Hepatic stellate cell (primary cell): Measurements from ENCODE around the gene SLC44A4.
"Not testable (repeated sequence)": the region's sequence is repeated elsewhere in the genome, so short reads cannot be mapped to it uniquely, and the experiment has no call there.

Experiments
- DNase-seq: peaks from one replicate; pipeline ENCODE4 v3.0.0; 2011; ENCODE audit warnings: low spot score

The SLC44A4 gene

DNA sequence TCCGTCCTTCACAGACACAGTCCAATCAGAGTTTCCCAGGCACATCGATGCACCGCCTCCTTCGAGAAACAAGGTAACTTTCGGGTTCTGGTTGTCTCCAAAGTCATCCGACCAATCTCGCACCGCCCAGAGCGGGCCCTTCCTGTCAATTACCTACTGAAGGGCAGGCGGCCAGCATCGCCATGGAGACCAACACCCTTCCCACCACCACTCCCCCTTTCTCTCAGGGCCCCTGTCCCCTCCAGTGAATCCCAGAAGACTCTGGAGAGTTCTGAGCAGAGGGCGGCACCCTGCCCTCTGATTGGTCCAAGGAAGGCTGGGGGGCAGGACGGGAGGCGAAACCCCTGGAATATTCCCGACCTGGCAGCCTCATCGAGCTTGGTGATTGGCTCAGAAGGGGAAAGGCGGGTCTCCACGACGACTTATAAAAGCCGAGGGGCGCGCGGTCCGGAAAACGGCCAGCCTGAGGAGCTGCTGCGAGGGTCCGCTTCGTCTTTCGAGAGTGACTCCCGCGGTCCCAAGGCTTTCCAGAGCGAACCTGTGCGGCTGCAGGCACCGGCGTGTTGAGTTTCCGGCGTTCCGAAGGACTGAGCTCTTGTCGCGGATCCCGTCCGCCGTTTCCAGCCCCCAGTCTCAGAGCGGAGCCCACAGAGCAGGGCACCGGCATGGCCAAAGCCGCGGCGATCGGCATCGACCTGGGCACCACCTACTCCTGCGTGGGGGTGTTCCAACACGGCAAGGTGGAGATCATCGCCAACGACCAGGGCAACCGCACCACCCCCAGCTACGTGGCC, 51.3 kb downstream of the SLC44A4 start, which contains the start of gene HSPA1B:
Gene HSPA1B (plus strand): TSS at position 453 of the 794 bp plus-strand sequence. CDS start 213 bp downstream, at position 666.
- peak; percentile 99 for DNase-seq

DNA sequence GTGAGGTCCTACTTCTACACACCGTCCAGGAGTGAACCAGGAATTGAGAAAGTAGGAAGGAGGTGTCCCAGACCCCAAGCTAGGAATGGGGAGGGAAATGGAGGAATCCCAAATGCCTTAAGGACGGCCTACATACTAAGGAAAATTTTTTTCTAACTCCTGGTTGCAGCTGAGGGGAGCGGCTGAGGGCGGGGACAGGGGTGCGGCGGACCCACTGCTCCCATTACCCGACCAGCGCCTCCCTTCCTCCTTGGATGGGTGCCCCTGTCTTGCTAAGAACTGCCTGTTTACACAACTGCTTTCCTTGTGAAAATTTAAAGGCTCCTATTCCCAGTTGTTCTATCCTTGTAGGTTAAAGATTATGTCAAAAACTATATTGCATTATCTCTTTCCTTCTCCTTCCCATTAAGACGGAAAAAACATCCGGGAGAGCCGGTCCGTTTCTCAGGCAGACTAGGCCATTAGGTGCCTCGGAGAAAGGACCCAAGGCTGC, 52.0 kb downstream of the SLC44A4 start:
- DNase-seq = peak; percentile 81

DNA sequence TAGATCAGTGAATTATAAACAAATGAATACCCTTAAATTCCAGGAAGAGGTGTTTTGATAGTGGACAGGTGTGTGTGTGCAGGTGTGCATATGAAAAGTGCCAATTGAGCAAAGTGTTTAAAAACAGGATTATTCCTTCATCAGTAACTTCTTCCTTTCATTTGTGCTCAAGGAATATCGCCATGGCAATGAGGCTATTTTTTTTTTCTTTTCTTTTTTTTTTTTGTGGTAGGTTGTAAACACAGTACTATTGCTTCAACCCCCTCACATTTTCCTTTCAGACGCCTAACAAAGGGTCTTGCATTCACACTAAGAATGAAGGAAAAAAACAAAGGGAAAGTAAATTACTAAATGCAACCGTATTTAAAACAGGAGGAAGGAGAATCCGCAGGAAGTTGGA, 53.2 kb downstream of the SLC44A4 start:
- no peak for DNase-seq

DNA sequence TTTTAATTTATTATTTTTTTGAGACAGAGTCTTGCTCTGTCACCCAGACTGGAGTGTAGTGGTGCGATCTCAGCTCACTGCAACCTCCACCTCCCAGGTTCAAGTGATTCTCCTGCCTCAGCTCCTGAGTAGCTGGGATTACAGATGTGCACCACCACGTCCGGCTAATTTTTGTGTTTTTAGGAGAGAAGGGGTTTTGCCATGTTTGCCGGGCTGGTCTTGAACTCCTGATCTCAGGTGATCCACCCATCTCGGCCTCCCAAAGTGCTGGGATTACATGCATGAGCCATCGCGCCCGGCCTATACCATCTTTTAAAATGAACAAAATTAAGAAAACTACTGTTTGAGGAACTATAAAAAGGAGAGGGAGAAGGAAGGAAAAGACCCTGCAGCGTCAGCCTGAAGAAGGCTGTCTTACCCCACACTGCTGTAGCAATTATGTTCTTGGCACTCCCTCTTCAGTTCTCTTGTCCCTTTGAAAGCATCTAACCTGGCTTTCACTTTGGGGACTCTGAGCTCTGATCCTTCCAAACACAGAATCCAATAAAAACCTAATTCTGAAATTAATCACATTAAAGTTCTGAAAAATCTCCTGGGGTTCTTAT, 55.1 kb downstream of the SLC44A4 start:
- not testable (repeated sequence) for DNase-seq

- DNase-seq = peak; percentile 68
Measured at GRCh38 chr6:31822036-31822821, 56.6 kb downstream of the SLC44A4 start.

GRCh38 chr6:31821301-31822035, 57.3 kb downstream of the SLC44A4 start:
- no peak for DNase-seq

DNA sequence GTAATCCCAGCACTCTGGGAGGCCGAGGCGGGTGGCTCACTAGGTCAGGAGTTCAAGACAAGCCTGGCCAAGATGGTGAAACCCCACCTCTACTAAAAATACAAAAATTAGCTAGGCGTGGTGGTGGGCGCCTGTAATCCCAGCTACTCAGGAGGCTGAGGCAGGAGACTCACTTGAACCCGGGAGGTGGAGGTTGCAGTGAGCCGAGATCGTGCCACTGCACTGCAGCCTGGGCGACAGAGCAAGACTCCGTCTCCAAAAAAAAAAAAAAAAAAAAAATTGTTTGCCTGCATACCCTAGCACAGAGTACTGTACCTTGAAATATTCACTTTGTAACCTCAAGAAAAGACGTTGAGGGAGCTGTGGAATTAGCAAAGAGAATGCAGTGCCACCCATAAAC, 58.4 kb downstream of the SLC44A4 start:
- not testable (repeated sequence) for DNase-seq

- no peak for DNase-seq
Measured at GRCh38 chr6:31819871-31820299, 58.9 kb downstream of the SLC44A4 start.

- not testable (repeated sequence) for DNase-seq
Measured at GRCh38 chr6:31817929-31818511, 60.8 kb downstream of the SLC44A4 start.

DNA sequence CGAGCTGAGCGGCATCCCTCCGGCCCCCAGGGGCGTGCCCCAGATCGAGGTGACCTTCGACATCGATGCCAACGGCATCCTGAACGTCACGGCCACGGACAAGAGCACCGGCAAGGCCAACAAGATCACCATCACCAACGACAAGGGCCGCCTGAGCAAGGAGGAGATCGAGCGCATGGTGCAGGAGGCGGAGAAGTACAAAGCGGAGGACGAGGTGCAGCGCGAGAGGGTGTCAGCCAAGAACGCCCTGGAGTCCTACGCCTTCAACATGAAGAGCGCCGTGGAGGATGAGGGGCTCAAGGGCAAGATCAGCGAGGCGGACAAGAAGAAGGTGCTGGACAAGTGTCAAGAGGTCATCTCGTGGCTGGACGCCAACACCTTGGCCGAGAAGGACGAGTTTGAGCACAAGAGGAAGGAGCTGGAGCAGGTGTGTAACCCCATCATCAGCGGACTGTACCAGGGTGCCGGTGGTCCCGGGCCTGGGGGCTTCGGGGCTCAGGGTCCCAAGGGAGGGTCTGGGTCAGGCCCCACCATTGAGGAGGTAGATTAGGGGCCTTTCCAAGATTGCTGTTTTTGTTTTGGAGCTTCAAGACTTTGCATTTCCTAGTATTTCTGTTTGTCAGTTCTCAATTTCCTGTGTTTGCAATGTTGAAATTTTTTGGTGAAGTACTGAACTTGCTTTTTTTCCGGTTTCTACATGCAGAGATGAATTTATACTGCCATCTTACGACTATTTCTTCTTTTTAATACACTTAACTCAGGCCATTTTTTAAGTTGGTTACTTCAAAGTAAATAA, 61.5 kb downstream of the SLC44A4 start:
- DNase-seq = peak; percentile 8

GRCh38 chr6:31815025-31815838, 63.6 kb downstream of the SLC44A4 start, which contains the start of the genes HSPA1A and HSPA1L:
Gene HSPA1A (plus strand): TSS chr6:31815543. CDS start chr6:31815757, 214 bp downstream.
Gene HSPA1L (minus strand): TSS chr6:31815283. CDS start chr6:31811972, 3,311 bp downstream.
- peak; percentile 99 for DNase-seq

DNA sequence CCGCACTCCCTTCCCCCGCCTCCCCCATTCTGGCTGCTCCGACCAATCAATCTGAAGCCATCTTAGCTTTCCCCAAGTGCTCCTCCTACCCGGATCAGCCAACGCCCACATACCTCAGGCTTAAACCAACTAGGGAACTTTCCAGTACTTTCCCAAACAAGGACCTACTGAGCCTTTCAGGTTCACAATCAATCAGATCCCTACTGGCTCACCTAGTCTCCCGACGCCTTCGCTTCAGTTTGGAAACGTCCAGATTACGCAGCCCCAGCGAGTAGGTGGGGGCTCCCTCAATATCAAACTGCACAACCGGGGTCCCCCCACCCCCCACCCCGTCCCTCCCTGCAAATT, 64.1 kb downstream of the SLC44A4 start:
- DNase-seq = peak; percentile 98

- no peak for DNase-seq
Measured at GRCh38 chr6:31813465-31813849, 65.3 kb downstream of the SLC44A4 start.
